Lower lobe of right lung (tissue), 2 donors: ENCODE measurements around the gene ALOX15B. TPM values are rescaled to one million over a fixed set of nuclear protein-coding genes. Genes with fewer than 3 reads are reported as not detected.

Experiments
- ATAC-seq, 2 donors: fragments of 200-7000 bp; cut with Tn5 transposase; one replicate each; pipeline ENCODE4 v1.9.1; 2020 to 2022; ENCODE audit warnings: mild to moderate bottlenecking in 2 of 2, moderate library complexity in 2 of 2
- DNase-seq: peaks from one replicate; pipeline ENCODE4 v3.0.0-alpha.2; 2020
- H3K27ac ChIP-seq: fragments of 200-600 bp; one replicate; pipeline ENCODE4 v1.8.0; 2022
- H3K27me3 ChIP-seq: fragments of 200-600 bp; one replicate; pipeline ENCODE4 v1.8.0; 2022; ENCODE audit warnings: low read depth
- H3K36me3 ChIP-seq: fragments of 200-600 bp; one replicate; pipeline ENCODE4 v1.8.0; 2022; ENCODE audit warnings: mild to moderate bottlenecking
- H3K4me1 ChIP-seq: fragments of 200-600 bp; one replicate; pipeline ENCODE4 v1.8.0; 2022
- H3K4me3 ChIP-seq: fragments of 200-600 bp; one replicate; pipeline ENCODE4 v1.8.0; 2022; ENCODE audit warnings: mild to moderate bottlenecking
- H3K9me3 ChIP-seq: fragments of 200-600 bp; one replicate; pipeline ENCODE4 v1.8.0; 2022
- CTCF ChIP-seq: fragments of 200-600 bp; IDR thresholded peaks from one replicate; pipeline ENCODE4 v1.8.0; 2022; ENCODE audit warnings: antibody characterized with exemption, mild to moderate bottlenecking
- intact Hi-C: fragments of 100-400 bp; cut with DNase I; formaldehyde crosslinking; loops from one replicate; pipeline ENCODE4 v1.11.0; 2022
- total RNA-seq: library from RNA; stranded (reverse); fragmentation: NEBNext Ultra II Directional; extraction: Animal tissue kit (Norgen Biotek cat#: 25700); gene quantifications from one replicate; pipeline ENCODE4 v1.2.1, GENCODE V29; 2021
- donor health status: DM: no; HTN: yes; CAD: no; lungs with severe emphysema.

ALOX15B gene
- total RNA-seq, 1 donor from 2014 or later, result 53.5 TPM

GRCh38 chr17:8069587-8069860, 30.7 kb downstream of the ALOX15B start:
- ATAC-seq, result no peak
- H3K27ac ChIP-seq, result no peak overlapping the region

GRCh38 chr17:8071496-8071895, 32.6 kb downstream of the ALOX15B start:
- Histone ChIP-seq H3K4me1 (peaks cover 43% of the 10 kb centered on the region), H3K27me3 (peaks cover 53% of the 10 kb centered on the region), H3K36me3 (no peaks in the 10 kb centered on the region), H3K27ac (no peak overlapping the region), H3K4me3 (no peak overlapping the region), H3K9me3 (no peaks in the 10 kb centered on the region)
- peak; percentile 29 for DNase-seq
- no peak for ATAC-seq
- TF ChIP-seq CTCF, result no peak
- intact Hi-C loops, result no loop called here

More at GRCh38 chr17:8069587-8069860, 30.7 kb downstream of the ALOX15B start:
- no peaks in the 10 kb centered on the region for H3K9me3 ChIP-seq
- intact Hi-C loops, result no loop called here
- H3K4me3 ChIP-seq, result no peak overlapping the region
- H3K4me1 ChIP-seq, result peaks cover 43% of the 10 kb centered on the region
- DNase-seq, result peak; percentile 37
- TF ChIP-seq CTCF, result no peak
- H3K27me3 ChIP-seq, result peaks cover 40% of the 10 kb centered on the region
- H3K36me3 ChIP-seq, result no peaks in the 10 kb centered on the region

- TF ChIP-seq CTCF, result no peak
- ATAC-seq, result peak in 1 of 2 donors; percentile 21
- no peaks in the 10 kb centered on the region for H3K36me3 ChIP-seq
- intact Hi-C loops, result no loop called here
- H3K4me3 ChIP-seq, result no peak overlapping the region
- H3K9me3 ChIP-seq, result no peaks in the 10 kb centered on the region
- H3K4me1 ChIP-seq, result peaks cover 43% of the 10 kb centered on the region
- H3K27ac ChIP-seq, result no peak overlapping the region
- peak; percentile 47 for DNase-seq
- peaks cover 61% of the 10 kb centered on the region for H3K27me3 ChIP-seq
Measured at GRCh38 chr17:8072341-8072728, 33.5 kb downstream of the ALOX15B start.

- Histone ChIP-seq H3K9me3 (no peaks in the 10 kb centered on the region), H3K27me3 (peaks cover 67% of the 10 kb centered on the region), H3K4me1 (peaks cover 43% of the 10 kb centered on the region), H3K36me3 (no peaks in the 10 kb centered on the region), H3K27ac (no peak overlapping the region), H3K4me3 (peak overlapping the region; percentile 19)
- intact Hi-C loops, result no loop called here
- peak; percentile 7 to 40 for ATAC-seq
- TF ChIP-seq CTCF, result no peak
- peak; percentile 49 for DNase-seq
Measured at GRCh38 chr17:8072729-8073461, 34.0 kb downstream of the ALOX15B start.

- H3K4me1 ChIP-seq, result peaks cover 37% of the 10 kb centered on the region
- H3K9me3 ChIP-seq, result no peaks in the 10 kb centered on the region
- peak; percentile 93 for TF ChIP-seq CTCF
- no peak overlapping the region for H3K27ac ChIP-seq
- peak; percentile 85 for DNase-seq
- no peaks in the 10 kb centered on the region for H3K36me3 ChIP-seq
- H3K27me3 ChIP-seq, result peaks cover 75% of the 10 kb centered on the region
- intact Hi-C loops, result no loop called here
- H3K4me3 ChIP-seq, result no peak overlapping the region
- ATAC-seq, result peak; percentile 81 to 82
Measured at GRCh38 chr17:8073627-8074484, 35.0 kb downstream of the ALOX15B start.
